ENCODE data around the gene NUBP2. TPM values are rescaled to one million over a fixed set of nuclear protein-coding genes. Genes with fewer than 3 reads are reported as not detected.
"Not testable (repeated sequence)": the region's sequence is repeated elsewhere in the genome, so short reads cannot be mapped to it uniquely, and the experiment has no call there.

The NUBP2 gene
- polyA plus RNA-seq, 1 of the 3 experiments (the other 2 are of a cell fraction), result 73.2 TPM

DNA sequence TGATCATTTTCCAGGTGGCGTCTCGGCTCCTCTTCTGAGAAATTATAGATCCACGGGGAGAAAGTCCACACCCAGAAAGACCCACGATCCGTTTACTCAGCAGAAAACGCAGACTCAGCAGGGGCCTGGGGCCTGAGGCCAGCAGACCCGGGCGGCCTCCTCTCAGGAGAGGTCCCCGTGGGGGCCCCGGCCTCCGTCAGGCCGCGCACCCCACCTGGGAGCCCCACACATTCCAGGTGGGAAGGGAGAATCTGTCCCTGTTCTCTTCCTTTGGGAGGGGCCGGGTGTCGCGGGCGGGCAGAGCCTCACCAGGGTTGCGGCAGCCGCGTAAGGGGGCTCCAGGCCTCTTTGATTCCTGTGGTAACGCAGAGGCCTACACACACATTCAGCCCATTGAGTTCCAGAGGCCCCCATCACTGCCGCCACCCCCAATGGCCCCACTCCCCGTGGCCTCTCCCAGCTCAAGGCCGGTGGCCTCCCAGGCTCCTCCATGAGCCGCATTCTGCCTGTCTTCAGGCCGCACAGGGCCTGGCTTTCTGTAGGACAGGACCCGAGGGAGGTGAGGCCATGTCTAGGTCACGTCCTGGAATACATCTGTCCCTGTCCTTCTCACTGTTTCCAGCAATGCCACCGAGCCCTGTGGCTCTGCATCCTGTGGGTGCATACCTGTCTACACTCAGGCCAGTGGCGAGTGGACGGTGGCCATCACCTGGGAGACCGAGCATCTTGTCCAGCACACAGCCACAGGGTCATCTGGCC lies 12.3 kb downstream of the NUBP2 start:
- Histone ChIP-seq H3K4me2 (no peak overlapping the region), H3K9me3 (no peaks in the 10 kb centered on the region), H3K79me2 (ENCODE audit: insufficient read depth) (no peaks in the 10 kb centered on the region), H2AFZ (ENCODE audit: low read depth) (no peak overlapping the region), H3K4me3 (ENCODE audit: low read depth in 2 of 2, low read length in 1 of 2) (no peak overlapping the region), H3K27me3 (ENCODE audit: insufficient read depth) (no peaks in the 10 kb centered on the region), H3K27ac (ENCODE audit: low read depth in 2 of 2, low read length in 1 of 2) (no peak overlapping the region), H3K9me2 (no peaks in the 10 kb centered on the region), H3K36me3 (replicated peaks in 1 of 2; ENCODE audit: control insufficient read depth in 1 of 2, insufficient read depth in 2 of 2, low read length in 1 of 2) (peaks cover 0 to 12% of the 10 kb centered on the region in 2 experiments), H3K4me1 (ENCODE audit: control insufficient read depth in 1 of 2, insufficient read depth in 2 of 2, low read depth in 1 of 2, low read length in 1 of 2) (no peaks in the 10 kb centered on the region; a peak in 1 of 4 replicates), H3K9ac (no peak overlapping the region), H4K20me1 (ENCODE audit: insufficient read depth) (no peaks in the 10 kb centered on the region), H3F3A (replicated peaks; ENCODE audit: insufficient read depth) (no peaks in the 10 kb centered on the region)
- no peak for TF ChIP-seq TAF1 (IDR thresholded peaks at IDR 0.05; ENCODE audit: borderline replicate concordance, low read depth, low read length)
- 88% methylated on average over 18 of the region's 32 CpGs for WGBS (ENCODE audit: low lambda C conversion rate)
- no peak for DNase-seq
- ChIA-PET POLR2A (interaction anchor here (0.7 kb wide), 1 partner anchor 50 kb away, joined by 3 read pairs; no protein-coding TSS in a partner anchor), CTCF (interaction anchor here (1.1 kb wide), 1 partner anchor 134 kb away, joined by 3 read pairs; no protein-coding TSS in a partner anchor)

DNA sequence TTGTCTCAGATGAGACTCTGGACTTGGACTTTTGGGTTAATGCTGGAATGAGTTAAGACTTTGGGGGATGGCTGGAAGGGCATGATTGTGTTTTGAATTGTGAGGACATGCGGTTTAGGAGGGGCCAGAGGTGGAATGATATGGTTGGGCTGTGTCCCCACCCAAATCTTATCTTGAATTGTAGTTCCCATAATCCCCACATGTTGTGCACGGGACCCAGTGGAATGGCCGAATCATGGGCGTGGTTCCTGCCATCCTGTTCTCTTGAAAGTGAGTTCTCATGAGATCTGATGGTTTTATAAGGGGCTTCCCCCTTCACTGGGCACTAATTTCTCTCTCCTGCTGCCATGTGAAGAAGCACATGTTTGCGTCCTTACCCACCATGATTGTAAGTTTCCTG lies 16.5 kb downstream of the NUBP2 start:
- DNase-seq; H3K36me3 ChIP-seq (replicated peaks in 1 of 2; ENCODE audit: control insufficient read depth in 1 of 2, insufficient read depth in 2 of 2, low read length in 1 of 2); H3K9me3 ChIP-seq; H3F3A ChIP-seq (replicated peaks; ENCODE audit: insufficient read depth); H2AFZ ChIP-seq (ENCODE audit: low read depth); H4K20me1 ChIP-seq (ENCODE audit: insufficient read depth); H3K9me2 ChIP-seq; H3K4me2 ChIP-seq; H3K4me1 ChIP-seq (ENCODE audit: control insufficient read depth in 1 of 2, insufficient read depth in 2 of 2, low read depth in 1 of 2, low read length in 1 of 2); H3K4me3 ChIP-seq (ENCODE audit: low read depth in 2 of 2, low read length in 1 of 2); H3K27me3 ChIP-seq (ENCODE audit: insufficient read depth); H3K9ac ChIP-seq; H3K79me2 ChIP-seq (ENCODE audit: insufficient read depth); H3K27ac ChIP-seq (ENCODE audit: low read depth in 2 of 2, low read length in 1 of 2); CTCF ChIA-PET; POLR2A ChIA-PET: not testable (repeated sequence)
- 62% methylated on average over 5 of the region's 5 CpGs for WGBS (ENCODE audit: low lambda C conversion rate)

DNA sequence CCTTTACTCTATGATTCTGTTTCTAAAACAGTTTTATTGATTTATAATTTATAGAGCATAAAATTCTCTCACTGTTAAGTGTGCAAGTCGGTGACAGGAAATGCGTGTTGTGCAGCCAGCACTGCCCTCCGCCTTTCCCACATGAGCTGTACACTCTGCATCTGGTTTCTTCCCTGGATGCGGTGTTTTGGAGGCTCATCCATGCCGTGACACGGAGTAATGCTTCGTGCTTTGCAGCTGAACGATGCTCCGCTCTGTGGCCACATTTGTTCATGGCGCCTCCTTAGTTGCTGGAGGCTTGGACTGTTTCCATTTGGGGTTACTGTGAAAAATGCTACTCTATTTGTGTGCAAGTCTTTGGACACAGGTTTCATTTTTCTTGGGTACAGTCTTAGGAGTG lies 17.9 kb downstream of the NUBP2 start:
- DNase-seq, result no peak
- Histone ChIP-seq H3K4me3 (ENCODE audit: low read depth in 2 of 2, low read length in 1 of 2) (no peak overlapping the region), H3K9ac (no peak overlapping the region), H3K4me1 (ENCODE audit: control insufficient read depth in 1 of 2, insufficient read depth in 2 of 2, low read depth in 1 of 2, low read length in 1 of 2) (no peaks in the 10 kb centered on the region), H3K79me2 (ENCODE audit: insufficient read depth) (no peaks in the 10 kb centered on the region), H2AFZ (ENCODE audit: low read depth) (no peak overlapping the region), H3K27ac (ENCODE audit: low read depth in 2 of 2, low read length in 1 of 2) (no peak overlapping the region), H3K9me2 (no peaks in the 10 kb centered on the region), H3K9me3 (no peaks in the 10 kb centered on the region), H4K20me1 (ENCODE audit: insufficient read depth) (no peaks in the 10 kb centered on the region), H3F3A (replicated peaks; ENCODE audit: insufficient read depth) (no peaks in the 10 kb centered on the region), H3K4me2 (no peak overlapping the region), H3K27me3 (ENCODE audit: insufficient read depth) (no peaks in the 10 kb centered on the region), H3K36me3 (replicated peaks in 1 of 2; ENCODE audit: control insufficient read depth in 1 of 2, insufficient read depth in 2 of 2, low read length in 1 of 2) (peaks cover 0 to 4% of the 10 kb centered on the region in 2 experiments)
- ChIA-PET POLR2A (no interaction called here), CTCF (no interaction called here)
- 48% methylated on average over 9 of the region's 10 CpGs for WGBS (ENCODE audit: low lambda C conversion rate)
- TF ChIP-seq GATA2 (CRISPR knock-in tag; IDR thresholded peaks at IDR 0.05) (no peak), MXI1 (IDR thresholded peaks at IDR 0.05; ENCODE audit: low read depth, low read length) (no peak), JUND (IDR thresholded peaks at IDR 0.05) (no peak)
- TF ChIP-seq, protein P1, sequence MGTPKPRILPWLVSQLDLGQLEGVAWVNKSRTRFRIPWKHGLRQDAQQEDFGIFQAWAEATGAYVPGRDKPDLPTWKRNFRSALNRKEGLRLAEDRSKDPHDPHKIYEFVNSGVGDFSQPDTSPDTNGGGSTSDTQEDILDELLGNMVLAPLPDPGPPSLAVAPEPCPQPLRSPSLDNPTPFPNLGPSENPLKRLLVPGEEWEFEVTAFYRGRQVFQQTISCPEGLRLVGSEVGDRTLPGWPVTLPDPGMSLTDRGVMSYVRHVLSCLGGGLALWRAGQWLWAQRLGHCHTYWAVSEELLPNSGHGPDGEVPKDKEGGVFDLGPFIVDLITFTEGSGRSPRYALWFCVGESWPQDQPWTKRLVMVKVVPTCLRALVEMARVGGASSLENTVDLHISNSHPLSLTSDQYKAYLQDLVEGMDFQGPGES (IDR thresholded peaks at IDR 0.05; ENCODE audit: low read depth, low read length), result no peak

All from SK-N-SH (cell line).